Mesodermal cell (in vitro differentiated cells): ENCODE measurements around the gene FAM3C.

Experiments
- H3K27ac ChIP-seq: 2 replicates; pipeline ENCODE4 v1.7.0; 2013; ENCODE audit warnings: mild to moderate bottlenecking, low read depth, low read length, moderate library complexity; ENCODE audit not compliant: severe bottlenecking
- H3K36me3 ChIP-seq: 2 replicates; pipeline ENCODE4 v1.7.1; 2013; ENCODE audit warnings: mild to moderate bottlenecking, low read length, moderate library complexity; ENCODE audit not compliant: control insufficient read depth, insufficient read depth
- H3K4me1 ChIP-seq: one replicate; pipeline ENCODE4 v1.7.1; 2013; ENCODE audit warnings: mild to moderate bottlenecking, low read length; ENCODE audit not compliant: insufficient read depth, control insufficient read depth, poor library complexity, severe bottlenecking
- H3K4me3 ChIP-seq: 2 replicates; pipeline ENCODE4 v1.7.0; 2013; ENCODE audit warnings: low read length, control low read depth, mild to moderate bottlenecking; ENCODE audit not compliant: insufficient read depth, poor library complexity, severe bottlenecking; ENCODE audit errors: extremely low read depth
- H3K9me3 ChIP-seq: 2 replicates; pipeline ENCODE4 v1.7.1; 2013; ENCODE audit warnings: mild to moderate bottlenecking, low read length, moderate library complexity; ENCODE audit not compliant: control insufficient read depth
- WGBS, 2 experiments: methylation state at CpG; one replicate each; pipeline ENCODE4 v1.1.5; 2013; ENCODE audit warnings: missing lambda C conversion rate in 2 of 2; ENCODE audit not compliant: insufficient coverage in 2 of 2; 5-methylcytosine and 5-hydroxymethylcytosine counted together

Gene FAM3C

GRCh38 chr7:121352323-121352722 lies 43.8 kb downstream of the FAM3C start:
- no peaks in the 10 kb centered on the region for H3K4me1 ChIP-seq
- H3K4me3 ChIP-seq = no peak overlapping the region
- peaks cover 61% of the 10 kb centered on the region for H3K36me3 ChIP-seq
- no peak overlapping the region for H3K27ac ChIP-seq
- H3K9me3 ChIP-seq = no peaks in the 10 kb centered on the region
- 83 to 100% methylated on average over 2 of the region's 3 CpGs for WGBS, 2 experiments

GRCh38 chr7:121351682-121352081 lies 44.4 kb downstream of the FAM3C start:
- Histone ChIP-seq H3K4me3 (no peak overlapping the region), H3K4me1 (no peaks in the 10 kb centered on the region), H3K27ac (no peak overlapping the region), H3K9me3 (no peaks in the 10 kb centered on the region), H3K36me3 (peaks cover 61% of the 10 kb centered on the region)

- Histone ChIP-seq H3K4me1 (no peaks in the 10 kb centered on the region), H3K9me3 (no peaks in the 10 kb centered on the region), H3K4me3 (no peak overlapping the region), H3K27ac (no peak overlapping the region), H3K36me3 (peaks cover 14% of the 10 kb centered on the region)
- 80 to 100% methylated on average over 1 of the region's 1 CpG for WGBS, 2 experiments
Measured at GRCh38 chr7:121344497-121344896, 51.6 kb downstream of the FAM3C start.

- peaks cover 14% of the 10 kb centered on the region for H3K36me3 ChIP-seq
- no peak overlapping the region for H3K27ac ChIP-seq
- WGBS, 2 experiments = no CpG with 5 or more reads among the region's 2 CpGs
- no peak overlapping the region for H3K4me3 ChIP-seq
- H3K4me1 ChIP-seq = no peaks in the 10 kb centered on the region
- H3K9me3 ChIP-seq = no peaks in the 10 kb centered on the region
Measured at GRCh38 chr7:121344093-121344492, 52.0 kb downstream of the FAM3C start.

- Histone ChIP-seq H3K9me3 (no peaks in the 10 kb centered on the region), H3K4me1 (no peaks in the 10 kb centered on the region), H3K4me3 (no peak overlapping the region), H3K36me3 (peaks cover 14% of the 10 kb centered on the region), H3K27ac (no peak overlapping the region)
- 100% methylated on average over 2 of the region's 3 CpGs; no CpG with 5 or more reads in 1 of the 2 experiments for WGBS, 2 experiments
Measured at GRCh38 chr7:121343302-121343701, 52.8 kb downstream of the FAM3C start.

- WGBS, 2 experiments = 94% methylated on average over 3 of the region's 4 CpGs; no CpG with 5 or more reads in 1 of the 2 experiments
- no peaks in the 10 kb centered on the region for H3K4me1 ChIP-seq
- H3K4me3 ChIP-seq = no peak overlapping the region
Measured at GRCh38 chr7:121342631-121343030, 53.5 kb downstream of the FAM3C start.

GRCh38 chr7:121341933-121342332 lies 54.2 kb downstream of the FAM3C start:
- Histone ChIP-seq H3K4me3 (no peak overlapping the region), H3K4me1 (no peaks in the 10 kb centered on the region), H3K27ac (no peak overlapping the region), H3K36me3 (peaks cover 8% of the 10 kb centered on the region), H3K9me3 (no peaks in the 10 kb centered on the region)

More at GRCh38 chr7:121342631-121343030, 53.5 kb downstream of the FAM3C start:
- no peak overlapping the region for H3K27ac ChIP-seq
- H3K36me3 ChIP-seq = peaks cover 14% of the 10 kb centered on the region
- no peaks in the 10 kb centered on the region for H3K9me3 ChIP-seq

- Histone ChIP-seq H3K27ac (no peak overlapping the region), H3K4me1 (no peaks in the 10 kb centered on the region), H3K9me3 (no peaks in the 10 kb centered on the region), H3K36me3 (no peaks in the 10 kb centered on the region), H3K4me3 (no peak overlapping the region)
- WGBS, 2 experiments = 96 to 100% methylated on average over 2 to 5 of the region's 5 CpGs
Measured at GRCh38 chr7:121339082-121339481, 57.0 kb downstream of the FAM3C start.

GRCh38 chr7:121337398-121337797 lies 58.7 kb downstream of the FAM3C start:
- 80% methylated on average over 1 of the region's 3 CpGs; no CpG with 5 or more reads in 1 of the 2 experiments for WGBS, 2 experiments
- Histone ChIP-seq H3K4me3 (no peak overlapping the region), H3K27ac (no peak overlapping the region), H3K4me1 (no peaks in the 10 kb centered on the region), H3K9me3 (no peaks in the 10 kb centered on the region), H3K36me3 (no peaks in the 10 kb centered on the region)

GRCh38 chr7:121336579-121336978 lies 59.5 kb downstream of the FAM3C start:
- WGBS, 2 experiments = 90 to 100% methylated on average over 1 of the region's 3 CpGs
- H3K27ac ChIP-seq = no peak overlapping the region
- H3K4me1 ChIP-seq = no peaks in the 10 kb centered on the region
- no peak overlapping the region for H3K4me3 ChIP-seq
- no peaks in the 10 kb centered on the region for H3K36me3 ChIP-seq
- no peaks in the 10 kb centered on the region for H3K9me3 ChIP-seq

GRCh38 chr7:121334875-121335648 lies 61.0 kb downstream of the FAM3C start:
- Histone ChIP-seq H3K36me3 (no peaks in the 10 kb centered on the region), H3K4me3 (no peak overlapping the region), H3K9me3 (no peaks in the 10 kb centered on the region), H3K4me1 (no peaks in the 10 kb centered on the region), H3K27ac (no peak overlapping the region)
- 86 to 100% methylated on average over 1 to 4 of the region's 10 CpGs for WGBS, 2 experiments
